HEK293 (cell line): ENCODE results near the gene FBXO34.

Source experiments
- CTCF ChIA-PET: fragments of 350-600 bp; formaldehyde crosslinking; extraction: SDS; loops from one replicate; lab custom pipeline; 2021; ENCODE audit warnings: antibody characterized with exemption; lab: Yijun Ruan, JAX
- POLR2A ChIA-PET: fragments of 300-600 bp; formaldehyde crosslinking; extraction: SDS; loops from one replicate; lab custom pipeline; 2020; ENCODE audit warnings: antibody characterized with exemption, inconsistent platforms; lab: Yijun Ruan, JAX
- H3K27ac ChIP-seq: fragments of 200-500 bp; sonication (Bioruptor generic); 2 replicates; pipeline ENCODE4 v1.5.1; 2014; ENCODE audit warnings: low read depth, low read length, control low read depth, inconsistent platforms; ENCODE audit errors: extremely low read depth
- H3K36me3 ChIP-seq, 2 experiments: fragments of 200-500 bp in 1 of 2; sonication (Bioruptor generic) in 1 of 2; 1 replicate in 1 of 2; 2 replicates in 1 of 2; pipeline ENCODE4 v1.5.1; 2014 to 2017; ENCODE audit warnings: inconsistent platforms in 2 of 2, low read length in 2 of 2; ENCODE audit not compliant: control insufficient read depth in 2 of 2, insufficient read depth in 1 of 2
- H3K4me1 ChIP-seq: fragments of 200-500 bp; sonication (Bioruptor generic); 2 replicates; pipeline ENCODE4 v1.5.1; 2014; ENCODE audit warnings: mild to moderate bottlenecking, low read length, inconsistent platforms; ENCODE audit not compliant: control insufficient read depth, insufficient read depth
- H3K4me3 ChIP-seq: 2 replicates; pipeline ENCODE4 v1.5.1; 2011; ENCODE audit warnings: low read depth, mild to moderate bottlenecking, control low read depth, low read length, moderate library complexity
- H3K9me3 ChIP-seq: fragments of 200-500 bp; sonication (Bioruptor generic); 2 replicates; pipeline ENCODE4 v1.5.1; 2014; ENCODE audit warnings: low read depth, low read length, inconsistent platforms; ENCODE audit not compliant: control insufficient read depth, insufficient read depth
- CTCF ChIP-seq: fragments of 450-650 bp; formaldehyde crosslinking; IDR thresholded peaks from 2 replicates; pipeline ENCODE4 v1.5.1; 2016; ENCODE audit warnings: missing biosample characterization, missing genetic modification characterization
- GLI2 ChIP-seq: fragments of 450-650 bp; formaldehyde crosslinking; IDR thresholded peaks from 2 replicates; pipeline ENCODE4; 2017; ENCODE audit warnings: missing biosample characterization, missing genetic modification characterization, low read depth, borderline replicate concordance
- MEIS1 ChIP-seq: sonication (generic); formaldehyde crosslinking; IDR thresholded peaks from 2 replicates; pipeline ENCODE4 v1.8.1; 2022; ENCODE audit warnings: missing genetic modification reagents, mild to moderate bottlenecking, borderline replicate concordance
- PRDM1 ChIP-seq: fragments of 450-650 bp; formaldehyde crosslinking; IDR thresholded peaks from 2 replicates; pipeline ENCODE4; 2016; ENCODE audit warnings: missing biosample characterization, missing genetic modification characterization
- ZBTB17 ChIP-seq: fragments of 450-650 bp; formaldehyde crosslinking; IDR thresholded peaks from 2 replicates; pipeline ENCODE4 v1.5.1; 2016; ENCODE audit warnings: missing biosample characterization, missing genetic modification characterization
- ZBTB21 ChIP-seq: fragments of 450-650 bp; formaldehyde crosslinking; IDR thresholded peaks from 2 replicates; pipeline ENCODE4 v1.5.1; 2017; ENCODE audit warnings: missing biosample characterization, missing genetic modification characterization
- ZBTB26 ChIP-seq: fragments of 450-650 bp; formaldehyde crosslinking; optimal IDR thresholded peaks from 2 replicates; pipeline ENCODE3; 2016; ENCODE audit warnings: missing biosample characterization, mild to moderate bottlenecking, missing genetic modification characterization
- ZFHX2 ChIP-seq: fragments of 450-650 bp; formaldehyde crosslinking; conservative IDR thresholded peaks from 2 replicates; pipeline ENCODE4 v1.5.1; 2016; ENCODE audit warnings: missing biosample characterization, missing genetic modification characterization
- ZNF155 ChIP-seq: fragments of 450-650 bp; formaldehyde crosslinking; IDR thresholded peaks from 2 replicates; pipeline ENCODE4 v1.5.1; 2016; ENCODE audit warnings: missing biosample characterization, missing genetic modification characterization
- ZNF16 ChIP-seq: fragments of 450-650 bp; formaldehyde crosslinking; IDR thresholded peaks from 2 replicates; pipeline ENCODE4 v1.5.1; 2016; ENCODE audit warnings: low read depth, missing biosample characterization, missing genetic modification characterization
- ZNF18 ChIP-seq: fragments of 450-650 bp; formaldehyde crosslinking; IDR thresholded peaks from 2 replicates; pipeline ENCODE4 v1.5.1; 2016; ENCODE audit warnings: missing biosample characterization, missing genetic modification characterization
- ZNF280D ChIP-seq: fragments of 450-650 bp; formaldehyde crosslinking; IDR thresholded peaks from 2 replicates; pipeline ENCODE4 v1.5.1; 2016; ENCODE audit warnings: missing biosample characterization, missing genetic modification characterization
- ZNF513 ChIP-seq: fragments of 450-650 bp; IDR thresholded peaks from 2 replicates; pipeline ENCODE4 v1.5.1; 2018; ENCODE audit warnings: missing biosample characterization, missing genetic modification characterization
- ZNF549 ChIP-seq: fragments of 450-650 bp; IDR thresholded peaks from 2 replicates; pipeline ENCODE4 v1.5.1; 2018; ENCODE audit warnings: missing biosample characterization, missing genetic modification characterization, mild to moderate bottlenecking, inconsistent platforms, moderate library complexity
- ZNF580 ChIP-seq: fragments of 450-650 bp; formaldehyde crosslinking; IDR thresholded peaks from 2 replicates; pipeline ENCODE4 v1.5.1; 2016; ENCODE audit warnings: missing biosample characterization, missing genetic modification characterization
- ZNF585B ChIP-seq: fragments of 450-650 bp; formaldehyde crosslinking; IDR thresholded peaks from 2 replicates; pipeline ENCODE4 v1.5.1; 2016; ENCODE audit warnings: missing biosample characterization, missing genetic modification characterization
- ZNF600 ChIP-seq: fragments of 450-650 bp; formaldehyde crosslinking; IDR thresholded peaks from 2 replicates; pipeline ENCODE4 v1.5.1; 2016; ENCODE audit warnings: missing biosample characterization, missing genetic modification characterization
- ZNF629 ChIP-seq: fragments of 450-650 bp; formaldehyde crosslinking; IDR thresholded peaks from 2 replicates; pipeline ENCODE4 v1.5.1; 2017; ENCODE audit warnings: missing biosample characterization, missing genetic modification characterization
- ZNF654 ChIP-seq: fragments of 450-650 bp; formaldehyde crosslinking; IDR thresholded peaks from 2 replicates; pipeline ENCODE4 v1.5.1; 2016; ENCODE audit warnings: low read depth, missing biosample characterization, missing genetic modification characterization
- ZNF670 ChIP-seq: fragments of 450-650 bp; formaldehyde crosslinking; IDR thresholded peaks from 2 replicates; pipeline ENCODE4 v1.5.1; 2016; ENCODE audit warnings: missing biosample characterization, missing genetic modification characterization, low read depth

Gene FBXO34

GRCh38 chr14:55243386-55243785 lies 27.8 kb upstream of the FBXO34 start (continued):
- no peak for TF ChIP-seq ZNF670
- no peak for TF ChIP-seq ZNF280D (tag by site-specific recombination)
- no peak for TF ChIP-seq MEIS1
- no peak for TF ChIP-seq PRDM1 (tag by site-specific recombination)
- TF ChIP-seq ZNF513 (tag by site-specific recombination), result no peak
- no peak for TF ChIP-seq ZNF549 (tag by site-specific recombination)
- TF ChIP-seq, all 188 proteins: peak for 0

- TF ChIP-seq ZNF629 (tag by site-specific recombination) (no peak), CTCF (no peak), ZBTB26 (tag by site-specific recombination) (no peak), ZNF18 (tag by site-specific recombination) (no peak), GLI2 (tag by site-specific recombination) (no peak), ZNF155 (no peak), ZFHX2 (no peak), ZNF654 (tag by site-specific recombination) (no peak), ZNF585B (tag by site-specific recombination) (no peak), ZNF16 (no peak), ZBTB17 (tag by site-specific recombination) (no peak), ZBTB21 (no peak), ZNF580 (tag by site-specific recombination) (no peak), ZNF600 (tag by site-specific recombination) (no peak)
- TF ChIP-seq, all 188 proteins: peak for 0
- Histone ChIP-seq H3K4me1 (no peaks in the 10 kb centered on the region), H3K9me3 (no peaks in the 10 kb centered on the region), H3K4me3 (no peak overlapping the region), H3K27ac (no peak overlapping the region), H3K36me3 (no peaks in the 10 kb centered on the region)
- CTCF ChIA-PET, result interaction anchor here (0.6 to 0.9 kb wide), 2 partner anchors 63 to 111 kb away, joined by 3 read pairs; no protein-coding TSS in a partner anchor
- POLR2A ChIA-PET, result no interaction called here
Observed at GRCh38 chr14:55243813-55244212, 27.4 kb upstream of the FBXO34 start.
